ENCODE results near the gene NXN. TPM values are rescaled to one million over a fixed set of nuclear protein-coding genes. Genes with fewer than 3 reads are reported as not detected.
"Not testable (repeated sequence)": the region's sequence is repeated elsewhere in the genome, so short reads cannot be mapped to it uniquely, and the experiment has no call there.

Gene NXN
- total RNA-seq, 4 donors from 2014 or later = 6.6 to 28.4 (median 14.7) TPM

GRCh38 chr17:973053-973452 is 6.5 kb downstream of the NXN start:
- no peaks in the 10 kb centered on the region for H3K9me3 ChIP-seq
- no peak overlapping the region for H3K4me3 ChIP-seq
- H3K27me3 ChIP-seq = no peaks in the 10 kb centered on the region
- TF ChIP-seq EP300 (IDR thresholded peaks at IDR 0.05) = no peak
- no peak for TF ChIP-seq POLR2A (IDR thresholded peaks at IDR 0.05)
- TF ChIP-seq CTCF (IDR thresholded peaks at IDR 0.05) = no peak
- H3K36me3 ChIP-seq = no peaks in the 10 kb centered on the region
- 77 to 81% methylated on average over 12 of the region's 12 CpGs for WGBS, 2 donors
- no peak for DNase-seq (ENCODE audit: low spot score in 2 of 2)
- no peak overlapping the region for H3K27ac ChIP-seq
- peaks cover 0 to 14% (median 5%) of the 10 kb centered on the region in 4 donors for H3K4me1 ChIP-seq

GRCh38 chr17:971861-972260 is 7.7 kb downstream of the NXN start:
- 86 to 87% methylated on average over 14 of the region's 14 CpGs for WGBS, 2 donors
- not testable (repeated sequence) for H3K27me3 ChIP-seq; H3K9me3 ChIP-seq; H3K4me3 ChIP-seq; H3K27ac ChIP-seq; H3K36me3 ChIP-seq; DNase-seq (ENCODE audit: low spot score in 2 of 2); H3K4me1 ChIP-seq

- 81 to 82% methylated on average over 9 of the region's 9 CpGs for WGBS, 2 donors
- TF ChIP-seq CTCF (IDR thresholded peaks at IDR 0.05) (no peak), EP300 (IDR thresholded peaks at IDR 0.05) (no peak), POLR2A (IDR thresholded peaks at IDR 0.05) (no peak)
- Histone ChIP-seq H3K27ac (no peak overlapping the region), H3K36me3 (no peaks in the 10 kb centered on the region), H3K4me3 (no peak overlapping the region), H3K27me3 (no peaks in the 10 kb centered on the region), H3K9me3 (no peaks in the 10 kb centered on the region), H3K4me1 (peaks cover 0 to 4% (median 0%) of the 10 kb centered on the region in 4 donors)
- no peak for DNase-seq (ENCODE audit: low spot score in 2 of 2)
These were observed 9.2 kb downstream of the NXN start for GRCh38 chr17:970364-970763.

- no peaks in the 10 kb centered on the region for H3K36me3 ChIP-seq
- DNase-seq (ENCODE audit: low spot score in 2 of 2) = no peak
- peak overlapping the region in 1 of 4 donors; percentile 1 for H3K4me3 ChIP-seq
- 56 to 59% methylated on average over 18 of the region's 18 CpGs for WGBS, 2 donors
- H3K9me3 ChIP-seq = no peaks in the 10 kb centered on the region
- no peak for TF ChIP-seq POLR2A (IDR thresholded peaks at IDR 0.05)
- TF ChIP-seq EP300 (IDR thresholded peaks at IDR 0.05) = no peak
- TF ChIP-seq CTCF (IDR thresholded peaks at IDR 0.05) = no peak
- H3K27me3 ChIP-seq = no peaks in the 10 kb centered on the region
- H3K4me1 ChIP-seq = no peaks in the 10 kb centered on the region
- no peak overlapping the region for H3K27ac ChIP-seq
These were observed 9.7 kb downstream of the NXN start for GRCh38 chr17:969811-970355.

- Histone ChIP-seq H3K27me3 (no peaks in the 10 kb centered on the region), H3K27ac (no peak overlapping the region), H3K9me3 (no peaks in the 10 kb centered on the region), H3K4me1 (no peaks in the 10 kb centered on the region), H3K36me3 (no peaks in the 10 kb centered on the region), H3K4me3 (peak overlapping the region in 1 of 4 donors; percentile 1)
- TF ChIP-seq EP300 (IDR thresholded peaks at IDR 0.05) (no peak), POLR2A (IDR thresholded peaks at IDR 0.05) (no peak), CTCF (IDR thresholded peaks at IDR 0.05) (no peak)
- no peak for DNase-seq (ENCODE audit: low spot score in 2 of 2)
- WGBS, 2 donors = 76 to 78% methylated on average over 24 of the region's 24 CpGs
These were observed 10.5 kb downstream of the NXN start for GRCh38 chr17:968812-969730.

Measured in tibial nerve (tissue), 4 donors.